GM18861 (cell line): ENCODE data around the gene SLC43A1.

ENCODE experiments used
- ATAC-seq: cut with Tn5 transposase; IDR thresholded peaks from one replicate; pipeline ENCODE4 v1.9.1; 2021; ENCODE audit not compliant: unreplicated experiment

The SLC43A1 gene

GRCh38 chr11:57498540-57498939, 17.0 kb downstream of the SLC43A1 start:
- ATAC-seq = no peak

GRCh38 chr11:57497303-57498247, 17.9 kb downstream of the SLC43A1 start:
- no peak for ATAC-seq

GRCh38 chr11:57496109-57496820, 19.2 kb downstream of the SLC43A1 start:
- no peak for ATAC-seq

GRCh38 chr11:57493507-57494503, 21.7 kb downstream of the SLC43A1 start:
- peak; percentile 58 for ATAC-seq

- ATAC-seq = no peak
Measured at GRCh38 chr11:57491371-57492061, 24.0 kb downstream of the SLC43A1 start.

- ATAC-seq = no peak
Measured at GRCh38 chr11:57490456-57491248, 24.9 kb downstream of the SLC43A1 start.

- ATAC-seq = no peak
Measured at GRCh38 chr11:57487920-57488659, 27.4 kb downstream of the SLC43A1 start.

GRCh38 chr11:57487021-57487778, 28.3 kb downstream of the SLC43A1 start:
- no peak for ATAC-seq

GRCh38 chr11:57485217-57485990, 30.1 kb downstream of the SLC43A1 start:
- no peak for ATAC-seq

GRCh38 chr11:57484141-57484710, 31.3 kb downstream of the SLC43A1 start:
- ATAC-seq = peak; percentile 74

GRCh38 chr11:57483562-57483918, 32.0 kb downstream of the SLC43A1 start:
- ATAC-seq = no peak

- peak; percentile 31 for ATAC-seq
Measured at GRCh38 chr11:57482782-57483561, 32.5 kb downstream of the SLC43A1 start.

GRCh38 chr11:57481915-57482781, 33.4 kb downstream of the SLC43A1 start:
- no peak for ATAC-seq

- no peak for ATAC-seq
Measured at GRCh38 chr11:57481315-57481714, 34.2 kb downstream of the SLC43A1 start.

GRCh38 chr11:57480409-57481137, 34.9 kb downstream of the SLC43A1 start:
- ATAC-seq = no peak
